ENCODE results near the gene ZBTB7A. TPM values are rescaled to one million over a fixed set of nuclear protein-coding genes. Genes with fewer than 3 reads are reported as not detected.

Gene ZBTB7A
- total RNA-seq (10 to 100 TPM in 8 of 9 donors, 1 to 10 TPM in 1; 4.5 to 77.2 (median 57.4) TPM), polyA plus RNA-seq (10 to 100 TPM in 2 of 3 donors, 1 to 10 TPM in 1; 7.1 to 22.5 (median 10.6) TPM)
- long read RNA-seq, donor 1, full-length matches to known transcripts = 3 of 3 reads
- long read RNA-seq, donor 1, partial matches to known transcripts = 0 of 3 reads
- long read RNA-seq, donor 1, other reads (novel, unspliced or antisense) = 0 of 3 reads
- long read RNA-seq, donor 2, full-length matches to known transcripts = 4 of 4 reads
- long read RNA-seq, donor 2, partial matches to known transcripts = 0 of 4 reads
- long read RNA-seq, donor 2, other reads (novel, unspliced or antisense) = 0 of 4 reads
- long read RNA-seq, donor 3 = 0 reads
- long read RNA-seq, donor 4, partial matches to known transcripts = 0 of 6 reads
- long read RNA-seq, donor 4, other reads (novel, unspliced or antisense) = 6 of 6 reads
- long read RNA-seq, donor 5, full-length matches to known transcripts = 17 of 30 reads
- long read RNA-seq, donor 5, partial matches to known transcripts = 3 of 30 reads
- long read RNA-seq, donor 5, other reads (novel, unspliced or antisense) = 10 of 30 reads
- long read RNA-seq, donor 6, partial matches to known transcripts = 0 of 2 reads
- long read RNA-seq, donor 6, other reads (novel, unspliced or antisense) = 2 of 2 reads
- long read RNA-seq, donor 7, partial matches to known transcripts = 0 of 1 reads
- long read RNA-seq, donor 7, other reads (novel, unspliced or antisense) = 0 of 1 reads
- long read RNA-seq, donor 8, full-length matches to known transcripts = 3 of 3 reads
- long read RNA-seq, donor 8, partial matches to known transcripts = 0 of 3 reads
- long read RNA-seq, donor 8, other reads (novel, unspliced or antisense) = 0 of 3 reads
- long read RNA-seq, donor 9 = 0 reads
- long read RNA-seq, donor 10, full-length matches to known transcripts = 3 of 3 reads
- long read RNA-seq, donor 10, partial matches to known transcripts = 0 of 3 reads
- long read RNA-seq, donor 10, other reads (novel, unspliced or antisense) = 0 of 3 reads

DNA sequence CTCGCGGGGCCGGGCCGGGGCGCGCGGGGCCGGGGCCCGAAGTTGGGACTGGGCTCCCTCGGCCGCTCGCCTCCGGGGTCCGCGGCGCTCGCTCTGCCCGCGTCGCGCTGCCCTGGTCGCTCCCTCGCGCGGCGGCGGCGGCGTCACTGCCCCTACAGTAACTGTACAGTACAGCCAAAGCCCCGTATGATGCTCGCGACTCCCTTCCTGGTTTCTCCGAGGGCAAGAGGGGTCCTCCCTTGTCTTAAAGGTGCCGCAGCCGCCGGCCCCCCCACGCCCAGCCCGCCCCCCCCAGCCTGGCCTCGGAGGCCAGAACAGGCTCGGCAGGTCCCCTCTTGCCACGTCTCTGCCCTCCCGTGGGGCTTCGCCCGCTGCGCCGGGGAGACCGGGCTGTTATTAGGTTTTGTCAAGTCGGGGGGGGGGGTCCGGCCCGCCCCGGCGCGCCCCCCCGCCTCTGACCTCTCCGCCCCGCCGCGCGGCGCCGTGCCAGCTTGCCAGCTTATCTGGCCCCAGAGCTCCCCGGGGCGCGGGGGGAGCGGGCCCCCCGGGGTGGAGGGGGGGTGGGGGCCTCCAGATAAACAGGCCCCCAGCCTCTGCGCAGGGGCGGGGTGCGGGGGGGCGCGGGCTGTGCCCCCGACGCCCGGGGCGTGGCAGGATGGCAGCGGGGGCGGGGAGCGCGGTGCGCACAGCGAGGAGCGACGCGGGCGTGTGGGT, at the start of gene ZBTB7A:
Gene ZBTB7A (minus strand): TSS at position 218 of the 714 bp plus-strand sequence. CDS start 11,667 bp downstream, outside the sequence.
- 0 to 1% (median 1%) methylated on average over 20 to 84 of the region's 85 CpGs; no CpG with 5 or more reads in 1 of the 4 donors for WGBS, 4 donors
- H3K36me3 ChIP-seq (replicated peaks in 1 of 2) = no peaks in the 10 kb centered on the region
- no peaks in the 10 kb centered on the region for H3K9me3 ChIP-seq (replicated peaks in 1 of 3)
- DNase-seq = peak; percentile 81 to 95 (median 88)
- intact Hi-C loops (cut with DNase I) = no loop called here
- peak within 1 kb of the TSS; percentile 69 to 98 (median 89) for H3K27ac ChIP-seq
- H3K4me1 ChIP-seq (replicated peaks in 1 of 2) = peaks cover 24 to 34% of the 10 kb centered on the region in 2 donors
- peak within 1 kb of the TSS; percentile 58 to 99 (median 77) for H3K4me3 ChIP-seq
- no peaks in the 10 kb centered on the region for H3K27me3 ChIP-seq
- TF ChIP-seq, protein P1, sequence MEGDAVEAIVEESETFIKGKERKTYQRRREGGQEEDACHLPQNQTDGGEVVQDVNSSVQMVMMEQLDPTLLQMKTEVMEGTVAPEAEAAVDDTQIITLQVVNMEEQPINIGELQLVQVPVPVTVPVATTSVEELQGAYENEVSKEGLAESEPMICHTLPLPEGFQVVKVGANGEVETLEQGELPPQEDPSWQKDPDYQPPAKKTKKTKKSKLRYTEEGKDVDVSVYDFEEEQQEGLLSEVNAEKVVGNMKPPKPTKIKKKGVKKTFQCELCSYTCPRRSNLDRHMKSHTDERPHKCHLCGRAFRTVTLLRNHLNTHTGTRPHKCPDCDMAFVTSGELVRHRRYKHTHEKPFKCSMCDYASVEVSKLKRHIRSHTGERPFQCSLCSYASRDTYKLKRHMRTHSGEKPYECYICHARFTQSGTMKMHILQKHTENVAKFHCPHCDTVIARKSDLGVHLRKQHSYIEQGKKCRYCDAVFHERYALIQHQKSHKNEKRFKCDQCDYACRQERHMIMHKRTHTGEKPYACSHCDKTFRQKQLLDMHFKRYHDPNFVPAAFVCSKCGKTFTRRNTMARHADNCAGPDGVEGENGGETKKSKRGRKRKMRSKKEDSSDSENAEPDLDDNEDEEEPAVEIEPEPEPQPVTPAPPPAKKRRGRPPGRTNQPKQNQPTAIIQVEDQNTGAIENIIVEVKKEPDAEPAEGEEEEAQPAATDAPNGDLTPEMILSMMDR (IDR thresholded peaks at IDR 0.05) = no peak
- TF ChIP-seq POLR2A (IDR thresholded peaks at IDR 0.05) = peak; percentile 21 to 63

DNA sequence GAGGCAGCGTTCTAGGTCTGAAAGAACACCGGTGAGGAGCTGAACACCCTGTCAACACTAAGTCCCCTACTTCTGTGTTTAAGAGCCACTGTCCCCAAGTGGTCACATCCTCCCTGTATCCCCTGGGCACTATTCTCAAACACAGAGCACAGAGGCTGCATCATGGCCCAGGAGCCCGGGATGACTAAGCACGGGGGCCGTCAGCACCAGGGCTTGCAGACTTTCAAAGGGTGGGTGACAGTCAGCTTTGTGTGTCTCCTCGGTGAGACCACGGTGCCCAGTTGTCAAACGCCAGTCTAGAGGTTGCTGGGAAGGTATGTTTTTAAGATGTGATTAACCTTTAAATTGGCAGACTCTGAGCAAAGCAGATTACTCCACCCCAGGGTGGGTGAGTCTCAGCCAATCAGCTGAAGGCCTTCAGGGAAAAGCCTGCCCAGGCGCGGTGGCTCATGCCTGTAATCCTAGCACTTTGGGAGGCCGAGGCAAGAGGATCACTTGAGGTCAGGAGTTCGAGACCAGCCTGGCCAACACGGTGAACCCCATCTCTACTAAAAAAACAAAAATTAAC, 49.2 kb upstream of the ZBTB7A start:
- Histone ChIP-seq H3K36me3 (replicated peaks in 1 of 2) (peaks cover 0 to 44% of the 10 kb centered on the region in 2 donors), H3K4me1 (replicated peaks in 1 of 2) (peaks cover 8 to 25% of the 10 kb centered on the region in 2 donors), H3K27me3 (no peaks in the 10 kb centered on the region), H3K4me3 (no peak overlapping the region), H3K9me3 (replicated peaks in 1 of 3) (no peaks in the 10 kb centered on the region), H3K27ac (peak overlapping the region in 3 of 5 donors; percentile 62 to 78 (median 67))
- WGBS, 4 donors = 54 to 86% (median 61%) methylated on average over 7 to 13 of the region's 13 CpGs
- intact Hi-C loops (cut with DNase I) = no loop called here
- no peak for TF ChIP-seq POLR2A (IDR thresholded peaks at IDR 0.05)
- TF ChIP-seq, protein P1 (IDR thresholded peaks at IDR 0.05) = no peak
- DNase-seq = peak in 1 of 7 donors; percentile 35

DNA sequence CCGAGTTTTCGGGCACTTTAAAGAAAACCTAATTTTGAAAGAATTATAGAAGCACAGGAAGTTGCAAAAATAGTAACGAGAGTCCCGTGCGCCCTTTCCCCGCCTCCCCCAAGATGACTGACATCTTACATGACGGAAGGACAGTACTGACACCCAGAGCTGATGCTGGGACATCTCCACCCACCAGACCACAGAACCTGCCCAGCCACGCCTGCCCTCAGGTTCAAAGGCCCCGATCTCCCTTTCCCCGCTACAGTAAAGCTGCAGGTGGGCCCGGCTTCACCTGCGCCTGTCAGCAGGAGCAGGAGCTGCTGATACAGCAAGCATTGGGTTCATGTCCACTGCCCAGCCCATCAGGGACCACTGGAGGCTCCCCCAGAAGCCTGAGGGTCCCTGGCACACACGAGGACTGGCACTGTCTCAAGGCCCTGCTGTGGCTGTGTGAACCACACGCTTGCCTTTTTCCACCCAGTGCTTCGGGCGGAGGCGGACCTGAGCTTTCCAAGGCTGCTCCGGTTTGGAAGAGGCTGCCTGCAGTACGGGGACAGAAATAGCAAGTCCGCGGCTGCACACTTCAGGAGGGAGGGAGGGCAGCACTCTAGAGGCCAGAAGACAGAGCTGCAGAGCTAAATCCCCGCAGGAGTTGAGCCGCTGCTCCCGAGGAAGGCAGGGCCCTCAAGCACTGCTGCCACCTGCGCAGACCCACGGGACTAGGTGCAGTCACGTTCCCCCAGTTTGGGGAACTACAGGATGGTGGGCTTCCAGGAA, 48.5 kb upstream of the ZBTB7A start:
- intact Hi-C loops (cut with DNase I) = no loop called here
- Histone ChIP-seq H3K9me3 (replicated peaks in 1 of 3) (no peaks in the 10 kb centered on the region), H3K4me1 (replicated peaks in 1 of 2) (peaks cover 8 to 20% of the 10 kb centered on the region in 2 donors), H3K27ac (peak overlapping the region in 4 of 5 donors; percentile 3 to 78 (median 64)), H3K27me3 (no peaks in the 10 kb centered on the region), H3K4me3 (no peak overlapping the region), H3K36me3 (replicated peaks in 1 of 2) (peaks cover 0 to 50% of the 10 kb centered on the region in 2 donors)
- TF ChIP-seq, protein P1 (IDR thresholded peaks at IDR 0.05) = peak in 3 of 6 experiments; percentile 24 to 31 (median 29)
- TF ChIP-seq POLR2A (IDR thresholded peaks at IDR 0.05) = peak in 1 of 2 donors; percentile 38
- WGBS, 4 donors = 37 to 54% (median 49%) methylated on average over 17 to 27 of the region's 27 CpGs
- DNase-seq = peak; percentile 62 to 87 (median 84)

Data from adrenal gland (tissue), 19 donors.